IMR-90 (cell line): ENCODE measurements around the gene WNT7A. TPM values are rescaled to one million over a fixed set of nuclear protein-coding genes. Genes with fewer than 3 reads are reported as not detected.

ENCODE experiments used
- ATAC-seq: fragments of 200-7000 bp; cut with Tn5 transposase; 2 replicates; pipeline ENCODE4 v1.9.1; 2020; ENCODE audit warnings: low read depth, mild to moderate bottlenecking, moderate library complexity
- BruUV-seq: library from RNA; stranded (reverse); fragments of 400-500 nt; replicated peaks from 2 replicates; lab custom pipeline; 2021; lab: Mats Ljungman, UMichigan
- CTCF ChIA-PET: fragments of 300-600 bp; formaldehyde crosslinking; extraction: SDS; loops from one replicate; lab custom pipeline; 2021; ENCODE audit warnings: antibody characterized with exemption; lab: Yijun Ruan, JAX
- POLR2A ChIA-PET: fragments of 300-600 bp; sonication (Branson Sonifier 250); formaldehyde crosslinking; loops from one replicate; lab custom pipeline; 2022; ENCODE audit warnings: antibody characterized with exemption; ENCODE audit not compliant: unreplicated experiment; lab: Charles Lee
- DNase-seq: peaks from one replicate; pipeline ENCODE4 v3.0.0; 2013
- H2AFZ ChIP-seq: replicated peaks from 2 replicates; pipeline ENCODE3; 2013; ENCODE audit warnings: low read length, mild to moderate bottlenecking; ENCODE audit not compliant: poor library complexity
- H2AK5ac ChIP-seq: 2 replicates; pipeline ENCODE4 v1.6.1; 2013; ENCODE audit warnings: low read depth, low read length, inconsistent platforms
- H2AK9ac ChIP-seq: replicated peaks from 2 replicates; pipeline ENCODE3; 2013; ENCODE audit warnings: mild to moderate bottlenecking, low read depth, low read length, moderate library complexity; ENCODE audit not compliant: poor library complexity
- H2BK120ac ChIP-seq: 2 replicates; pipeline ENCODE4 v1.6.1; 2013; ENCODE audit warnings: low read depth, low read length, inconsistent platforms
- H2BK15ac ChIP-seq: 3 replicates; pipeline ENCODE4 v1.6.1; 2013; ENCODE audit warnings: low read depth, low read length, inconsistent platforms
- H2BK20ac ChIP-seq: 2 replicates; pipeline ENCODE4 v1.6.1; 2013; ENCODE audit warnings: low read depth, mild to moderate bottlenecking, inconsistent platforms, low read length, moderate library complexity
- H2BK5ac ChIP-seq: 2 replicates; pipeline ENCODE4 v1.6.1; 2013; ENCODE audit warnings: mild to moderate bottlenecking, low read depth, low read length, inconsistent platforms; ENCODE audit not compliant: poor library complexity, severe bottlenecking
- H3K14ac ChIP-seq: replicated peaks from 2 replicates; pipeline ENCODE4 v1.6.1; 2013; ENCODE audit warnings: low read depth, low read length, inconsistent platforms
- H3K18ac ChIP-seq: 2 replicates; pipeline ENCODE4 v1.6.1; 2013; ENCODE audit warnings: low read depth, low read length, control low read depth
- H3K23ac ChIP-seq: 2 replicates; pipeline ENCODE4 v1.6.1; 2013; ENCODE audit warnings: low read depth, low read length, inconsistent platforms
- H3K27ac ChIP-seq: 2 replicates; pipeline ENCODE4 v1.5.1; 2013; ENCODE audit warnings: mild to moderate bottlenecking, control low read depth, low read length; ENCODE audit not compliant: insufficient read depth
- H3K27me3 ChIP-seq: 2 replicates; pipeline ENCODE4 v1.6.1; 2013; ENCODE audit warnings: low read length; ENCODE audit not compliant: control insufficient read depth, insufficient read depth
- H3K36me3 ChIP-seq: 2 replicates; pipeline ENCODE4 v1.6.1; 2013; ENCODE audit warnings: low read length, mixed read lengths; ENCODE audit not compliant: control insufficient read depth, insufficient read depth
- H3K4ac ChIP-seq: 2 replicates; pipeline ENCODE4 v1.6.1; 2013; ENCODE audit warnings: low read depth, low read length, inconsistent platforms
- H3K4me1 ChIP-seq: 2 replicates; pipeline ENCODE4 v1.6.1; 2013; ENCODE audit warnings: low read length, mixed read lengths; ENCODE audit not compliant: control insufficient read depth, insufficient read depth
- H3K4me2 ChIP-seq: 2 replicates; pipeline ENCODE4 v1.6.1; 2013; ENCODE audit warnings: low read depth, mild to moderate bottlenecking, control low read depth, low read length, moderate library complexity
- H3K4me3 ChIP-seq: 2 replicates; pipeline ENCODE4 v1.5.1; 2013; ENCODE audit warnings: low read depth, mild to moderate bottlenecking, control low read depth, low read length, moderate library complexity; ENCODE audit not compliant: insufficient read depth
- H3K56ac ChIP-seq: 2 replicates; pipeline ENCODE4 v1.6.1; 2013; ENCODE audit warnings: low read length, inconsistent platforms; ENCODE audit not compliant: insufficient read depth; ENCODE audit errors: extremely low read depth
- H3K79me1 ChIP-seq, 2 experiments: 2 replicates each; pipeline ENCODE4 v1.6.1; 2013; ENCODE audit warnings: low read length in 2 of 2, inconsistent platforms in 1 of 2, low read depth in 1 of 2
- H3K9ac ChIP-seq: 2 replicates; pipeline ENCODE4 v1.6.1; 2013; ENCODE audit warnings: low read depth, low read length, control low read depth
- H3K9me1 ChIP-seq: 2 replicates; pipeline ENCODE4 v1.6.1; 2013; ENCODE audit warnings: low read length, inconsistent platforms; ENCODE audit not compliant: insufficient read depth
- H3K9me3 ChIP-seq: 2 replicates; pipeline ENCODE4 v1.6.1; 2013; ENCODE audit warnings: low read length; ENCODE audit not compliant: control insufficient read depth, insufficient read depth
- H4K20me1 ChIP-seq: 2 replicates; pipeline ENCODE4 v1.6.1; 2013; ENCODE audit warnings: low read length, inconsistent platforms; ENCODE audit not compliant: insufficient read depth
- H4K5ac ChIP-seq: 2 replicates; pipeline ENCODE4 v1.6.1; 2013; ENCODE audit warnings: mild to moderate bottlenecking, low read depth, low read length, control low read depth
- H4K8ac ChIP-seq, 2 experiments: 2 replicates each; pipeline ENCODE4 v1.6.1; 2013; ENCODE audit warnings: low read depth in 2 of 2, low read length in 2 of 2, control low read depth in 1 of 2, inconsistent platforms in 1 of 2
- H4K91ac ChIP-seq: 2 replicates; pipeline ENCODE4 v1.6.1; 2013; ENCODE audit warnings: low read depth, low read length, inconsistent platforms; ENCODE audit not compliant: insufficient read depth
- POLR2A ChIP-seq: IDR thresholded peaks from 2 replicates; pipeline ENCODE4 v1.6.1; 2012; ENCODE audit warnings: mild to moderate bottlenecking, low read depth, low read length
- WGBS, 2 experiments: methylation state at CpG; one replicate each; pipeline versions ENCODE4 v1.1.5 to v1.1.7; 2013; ENCODE audit warnings: missing lambda C conversion rate in 2 of 2; ENCODE audit not compliant: insufficient read length in 1 of 2; ENCODE audit errors: extremely low coverage in 2 of 2; 5-methylcytosine and 5-hydroxymethylcytosine counted together
- dilution Hi-C: fragments of 300-500 bp; cut with HindIII; formaldehyde crosslinking; loops from one replicate; pipeline ENCODE4 v1.14.3; 2018; ENCODE audit warnings: low sequenced_read_pairs; ENCODE audit not compliant: unreplicated experiment
- in situ Hi-C: fragments of 300-500 bp; cut with MboI; formaldehyde crosslinking; loops from 3 replicates; pipeline ENCODE4 v1.14.3; 2019; ENCODE audit warnings: low sequenced_read_pairs, inconsistent platforms, mixed read lengths
- intact Hi-C: fragments of 100-400 bp; cut with micrococcal nuclease; formaldehyde crosslinking; loops from 2 replicates; pipeline ENCODE4 v1.10.0; 2022
- polyA plus RNA-seq, 3 experiments: library from polyadenylated mRNA; depleted of rRNA; stranded (reverse); fragments of >200 nt; gene quantifications; 2 replicates each; pipeline ENCODE4 v1.2.3, GENCODE V29; 2012; ENCODE audit warnings: low replicate concordance in 1 of 3
- total RNA-seq: library from RNA; depleted of rRNA; stranded (reverse); fragments of >200 nt; gene quantifications from 2 replicates; pipeline ENCODE4 v1.2.3, GENCODE V29; 2012

WNT7A gene
- total and polyA plus RNA-seq, 2 of the 4 experiments (the other 2 are of a cell fraction), result not detected

DNA sequence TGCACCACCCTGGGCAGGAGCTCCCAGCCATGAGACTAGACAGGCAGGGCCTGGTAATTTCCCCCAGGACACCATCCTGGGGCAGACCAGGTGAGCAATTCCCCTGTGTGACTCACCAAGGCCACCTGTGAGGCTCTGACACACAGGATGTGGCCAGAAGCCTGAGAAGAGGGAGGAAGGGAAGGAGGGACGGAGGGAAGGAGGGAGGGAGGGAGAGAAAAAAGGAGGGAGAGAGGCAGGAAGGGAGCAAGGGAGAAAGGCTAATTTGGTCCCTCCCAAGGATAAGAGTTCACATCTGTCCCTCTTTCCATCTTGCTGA lies 25.9 kb downstream of the WNT7A start:
- Histone ChIP-seq H4K91ac (no peak overlapping the region), H2AK5ac (no peak overlapping the region), H3K4me1 (no peaks in the 10 kb centered on the region), H4K20me1 (no peaks in the 10 kb centered on the region), H3K9me3 (no peaks in the 10 kb centered on the region), H2AK9ac (no peak overlapping the region), H3K4ac (no peak overlapping the region), H2BK120ac (no peak overlapping the region), H2AFZ (no peak overlapping the region), H3K4me3 (no peak overlapping the region), H2BK5ac (no peak overlapping the region), H3K56ac (no peak overlapping the region), H2BK15ac (no peak overlapping the region), H3K27me3 (no peaks in the 10 kb centered on the region), H3K9me1 (no peaks in the 10 kb centered on the region), H3K23ac (no peak overlapping the region), H3K9ac (no peak overlapping the region), H3K79me1 (no peaks in the 10 kb centered on the region), H3K36me3 (no peaks in the 10 kb centered on the region), H4K5ac (no peak overlapping the region), H3K14ac (no peak overlapping the region), H3K4me2 (no peak overlapping the region), H3K18ac (no peak overlapping the region), H4K8ac (no peak overlapping the region), H2BK20ac (no peak overlapping the region), H3K27ac (no peak overlapping the region)
- CTCF ChIA-PET, result no interaction called here
- in situ Hi-C loops, result no loop called here
- POLR2A ChIA-PET, result interaction anchor here (0.7 kb wide), 1 partner anchor 229 kb away, joined by 4 read pairs; no protein-coding TSS in a partner anchor
- no CpG with 5 or more reads among the region's 1 CpG for WGBS, 2 experiments
- intact Hi-C loops, result no loop called here
- TF ChIP-seq POLR2A, result no peak
- dilution Hi-C loops, result no loop called here
- no peak for DNase-seq
- BruUV-seq, result no TSS peak
- no peak for ATAC-seq
